ENCODE data around the gene LAMB3.

LAMB3 gene

GRCh38 chr1:209630383-209631225 lies 21.6 kb downstream of the LAMB3 start:
- DNase-seq = no peak

DNA sequence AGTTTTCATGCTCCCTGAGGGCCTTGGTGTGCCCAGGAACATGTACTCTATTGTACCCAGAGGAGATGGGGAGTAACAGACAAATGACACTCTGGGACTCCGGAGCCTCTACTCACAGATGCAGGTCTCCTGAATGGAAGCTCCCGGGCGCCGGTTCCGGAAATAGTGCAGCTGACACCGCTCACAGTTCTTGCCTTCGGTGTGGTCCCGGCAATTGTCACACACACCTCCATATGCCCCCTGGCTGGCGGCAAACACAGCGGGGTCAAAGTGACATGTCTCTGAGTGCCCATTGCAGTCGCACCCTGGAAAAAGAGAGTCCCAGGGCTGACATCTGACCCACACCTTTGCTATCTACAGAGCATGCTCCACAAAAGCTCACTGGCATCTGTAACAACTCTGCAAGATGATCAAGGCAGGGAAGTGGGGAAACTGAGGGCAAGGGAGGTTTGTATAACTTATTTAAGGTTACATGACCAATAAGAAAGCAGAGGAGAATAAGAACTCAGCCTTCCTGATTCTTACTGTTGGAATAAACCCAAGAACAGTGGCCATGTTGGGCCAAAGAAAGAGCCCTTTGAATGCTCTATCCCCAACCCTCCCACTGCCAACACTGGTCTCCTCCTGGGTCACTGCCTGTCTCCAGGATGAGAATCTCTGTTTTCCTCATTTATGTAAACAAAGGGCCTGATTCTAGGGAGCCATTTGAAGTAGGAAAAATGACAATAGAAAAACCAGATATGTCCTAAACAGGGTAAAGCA lies 22.4 kb downstream of the LAMB3 start:
- DNase-seq = no peak

DNA sequence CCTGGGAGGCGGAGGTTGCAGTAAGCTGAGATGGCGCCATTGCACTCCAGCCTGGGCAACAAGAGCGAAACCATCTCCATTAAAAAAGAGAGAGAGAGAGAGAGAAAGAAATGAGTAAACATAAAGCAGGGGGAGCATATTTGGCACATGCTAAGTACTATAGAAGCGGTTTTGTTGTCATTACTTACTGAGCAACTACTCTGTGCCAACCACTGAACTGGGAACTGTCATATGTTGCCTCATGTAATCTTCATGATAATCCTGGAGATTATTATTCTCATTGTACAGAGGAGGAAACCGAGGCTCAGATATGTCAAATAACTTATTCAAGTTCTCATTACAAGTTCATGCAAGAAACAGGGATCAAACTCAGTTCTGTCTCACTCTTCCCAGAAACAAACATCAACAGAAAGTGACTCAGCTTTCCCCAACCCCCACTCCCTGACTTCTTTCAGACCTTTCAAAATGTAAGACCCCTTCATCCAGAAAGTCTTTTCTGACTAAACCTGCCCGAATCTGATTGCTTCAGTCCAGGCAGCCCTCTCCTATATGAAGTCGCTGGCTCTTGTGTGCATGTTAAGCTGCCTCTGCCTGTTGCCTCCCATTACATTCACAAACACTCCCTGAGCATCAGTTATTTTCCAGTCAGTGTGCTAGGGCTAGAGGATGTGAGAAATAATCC lies 23.5 kb downstream of the LAMB3 start:
- DNase-seq = no peak

DNA sequence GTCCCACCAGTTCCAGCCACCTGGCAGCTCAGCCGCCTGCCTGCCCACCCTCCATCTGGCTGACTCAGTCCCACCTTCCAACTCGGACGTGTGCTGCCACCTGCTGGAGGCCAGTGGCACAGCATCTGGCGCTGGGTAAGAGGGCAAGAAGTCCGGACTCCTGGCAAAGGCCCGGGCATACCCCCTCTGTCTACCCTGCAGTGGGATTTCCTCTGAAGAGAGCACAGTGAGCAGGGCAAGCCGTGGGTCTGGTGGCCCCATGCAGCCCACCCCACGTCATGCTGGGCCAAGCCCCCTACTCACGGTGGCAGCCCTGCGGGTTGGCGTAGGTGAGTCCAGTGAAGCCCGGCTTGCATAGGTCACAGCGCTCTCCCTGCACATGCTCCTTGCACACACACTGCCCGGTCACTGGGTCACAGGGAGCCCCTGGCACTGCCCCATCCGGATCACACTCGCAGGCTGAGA lies 24.5 kb downstream of the LAMB3 start:
- peak; percentile 63 for DNase-seq

- DNase-seq = no peak
Measured at GRCh38 chr1:209627027-209627731, 25.0 kb downstream of the LAMB3 start.

GRCh38 chr1:209626346-209627026 lies 25.7 kb downstream of the LAMB3 start:
- DNase-seq = no peak

DNA sequence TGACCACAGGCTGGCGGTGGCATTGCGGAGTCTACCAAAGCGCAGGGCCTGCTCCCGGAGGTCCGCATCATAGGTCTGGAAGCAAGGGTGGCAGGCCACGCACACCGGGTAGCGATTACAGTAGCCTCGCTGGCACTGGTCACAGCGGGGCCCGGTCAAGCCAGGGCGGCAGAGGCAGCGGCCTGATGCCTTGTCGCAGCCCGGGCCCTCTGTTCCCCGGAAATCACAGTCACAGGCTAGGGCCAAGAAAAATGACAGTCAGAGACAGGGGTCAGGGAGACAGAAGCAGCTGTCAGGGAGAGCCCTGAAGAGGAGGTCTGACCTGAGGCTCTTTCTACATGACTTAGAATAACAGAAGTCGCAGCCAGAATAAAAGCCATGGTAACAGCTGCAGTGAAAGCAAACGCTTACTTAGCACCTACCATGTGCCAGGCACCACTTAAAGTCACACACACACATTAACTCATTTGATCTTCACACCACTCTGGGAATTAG lies 26.4 kb downstream of the LAMB3 start:
- DNase-seq = no peak

DNA sequence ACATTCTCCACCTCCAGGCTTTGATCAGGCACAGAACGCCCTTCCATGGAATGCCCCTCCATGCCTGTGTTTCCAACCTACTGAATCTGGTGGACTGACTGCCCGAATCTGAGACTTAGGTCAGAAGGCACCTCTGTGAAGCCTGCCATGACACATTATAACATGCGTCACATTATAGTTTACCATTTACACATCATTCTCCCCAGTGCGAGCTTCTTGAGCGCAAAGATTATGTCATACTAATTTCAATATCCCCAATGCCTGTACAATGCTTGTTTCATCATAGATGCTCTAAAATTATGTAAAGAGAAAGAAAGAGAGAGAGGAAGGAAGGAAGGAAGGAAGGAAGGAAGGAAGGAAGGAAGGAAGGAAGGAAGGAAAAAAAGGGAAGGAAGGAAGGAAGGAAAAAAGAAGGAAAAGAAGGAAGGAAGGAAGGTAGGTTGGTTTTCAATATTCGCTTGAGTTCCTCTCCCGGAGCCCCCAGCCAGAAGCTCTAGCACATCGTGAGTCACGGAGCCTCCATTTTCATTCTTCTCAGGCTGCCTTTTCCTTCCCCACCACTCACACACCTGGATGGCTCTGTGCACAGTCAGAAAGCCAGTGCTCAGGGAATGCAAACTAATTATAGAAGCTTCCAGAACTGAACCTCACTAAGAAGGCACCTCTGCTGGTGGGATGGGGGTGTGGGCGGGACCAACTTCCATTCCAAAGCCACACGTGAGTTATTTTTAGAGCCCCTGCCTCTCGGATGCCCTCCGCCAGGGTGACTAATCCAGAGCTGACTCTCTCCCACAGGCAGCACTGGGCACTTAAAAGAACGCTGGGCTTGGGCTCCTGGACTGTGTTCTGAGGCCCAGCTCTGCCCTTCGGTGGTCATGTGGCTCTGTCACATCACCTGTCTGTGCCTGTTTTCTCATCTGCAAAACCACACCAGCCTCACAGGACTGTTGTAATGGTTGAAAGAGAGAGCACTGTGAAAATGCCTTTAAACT lies 27.4 kb downstream of the LAMB3 start:
- no peak for DNase-seq

GRCh38 chr1:209622841-209623829 lies 29.1 kb downstream of the LAMB3 start:
- DNase-seq = no peak

DNA sequence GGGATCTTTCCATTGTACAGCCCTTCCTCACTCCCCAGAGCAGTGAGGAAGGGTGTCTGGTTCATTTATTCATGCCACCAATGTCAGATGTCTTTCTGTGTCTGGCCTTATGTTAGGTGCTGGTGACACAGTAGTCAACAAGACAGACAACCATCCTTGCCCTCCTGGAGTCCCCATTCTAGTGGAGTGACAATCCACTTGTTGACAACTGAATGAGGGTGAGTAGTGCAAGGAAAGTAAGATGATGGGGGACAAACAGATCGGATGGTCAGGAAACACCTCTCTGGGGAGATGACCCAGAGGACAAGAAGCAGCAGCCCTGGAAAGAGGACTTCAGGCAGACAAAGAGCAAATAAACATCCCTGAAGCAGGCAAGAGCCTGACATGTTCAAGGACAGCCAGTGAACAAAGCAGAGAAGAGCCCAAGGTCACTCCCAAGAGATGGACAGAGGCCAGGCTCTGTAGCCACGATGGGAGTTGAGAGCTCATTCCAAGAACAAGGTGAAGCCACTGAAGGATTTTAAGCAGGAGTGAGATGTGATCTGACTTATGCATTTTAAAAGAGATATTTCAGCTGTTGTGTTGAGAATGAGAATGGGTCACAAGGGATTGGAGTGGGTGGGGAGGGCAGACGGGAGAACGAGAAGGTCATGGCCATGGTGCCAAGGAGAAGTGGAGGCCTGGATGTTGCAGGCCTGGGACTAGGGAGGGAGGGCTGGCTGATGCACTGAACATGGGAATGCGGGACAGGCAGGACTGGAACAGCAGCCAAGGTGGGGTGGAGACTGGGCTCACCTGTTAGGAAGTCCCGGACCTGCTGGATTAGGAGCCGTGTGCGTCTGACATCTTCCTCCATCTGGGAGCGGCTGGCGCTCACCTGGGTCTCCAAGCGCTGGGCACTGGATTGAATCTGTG lies 30.2 kb downstream of the LAMB3 start:
- no peak for DNase-seq

- no peak for DNase-seq
Measured at GRCh38 chr1:209621286-209621685, 30.9 kb downstream of the LAMB3 start.

DNA sequence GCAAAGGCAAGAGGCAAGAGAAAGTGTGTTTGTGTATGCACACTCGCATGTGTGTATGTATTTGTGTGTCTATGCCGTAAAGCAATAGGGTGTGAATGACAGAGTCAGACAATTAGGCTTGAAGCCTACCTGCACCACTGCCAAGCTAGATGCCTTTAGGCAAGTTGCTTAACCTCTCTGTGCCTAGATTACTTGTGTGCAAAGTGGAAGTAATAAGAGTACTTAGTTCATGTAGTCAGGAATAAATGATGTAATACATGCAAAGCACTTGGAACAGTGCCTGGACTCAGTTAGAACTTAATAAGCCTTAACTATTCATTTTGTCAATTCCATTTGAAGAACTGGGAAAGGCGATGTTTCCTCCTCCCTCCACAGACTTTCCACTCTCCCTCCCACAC lies 31.7 kb downstream of the LAMB3 start:
- no peak for DNase-seq

GRCh38 chr1:209619696-209620486 lies 32.3 kb downstream of the LAMB3 start:
- no peak for DNase-seq

DNA sequence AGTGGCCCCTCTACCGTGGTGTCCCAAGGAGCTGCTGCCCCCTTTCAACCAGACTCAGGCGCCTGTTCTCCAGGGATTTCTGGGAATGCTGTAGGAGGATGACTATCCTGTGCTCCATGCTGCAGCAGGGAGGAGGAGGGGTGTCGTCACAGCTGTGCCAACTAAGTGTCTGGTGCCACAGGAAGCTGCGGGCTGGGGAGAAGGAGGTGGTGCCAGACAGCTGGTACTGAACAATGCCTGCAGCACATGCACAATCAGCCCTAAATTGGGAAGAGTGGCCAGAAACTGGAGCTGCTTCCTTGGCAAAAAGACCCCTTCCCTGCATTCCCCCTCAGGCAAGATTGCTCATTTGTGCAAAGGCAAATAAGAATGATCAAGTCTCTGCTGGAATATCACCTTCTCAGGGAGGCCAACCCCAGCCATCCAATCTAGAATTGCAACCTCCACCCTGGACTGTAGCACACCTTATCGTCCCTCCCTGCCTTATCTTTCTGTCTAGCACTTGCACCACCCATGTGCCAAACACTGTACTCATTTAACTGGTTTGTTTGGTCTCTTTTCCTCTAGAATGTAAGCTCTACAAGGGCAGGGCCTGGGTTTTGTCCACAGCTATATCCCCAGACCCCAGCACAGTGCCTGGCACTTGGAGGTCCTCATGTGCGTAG lies 33.3 kb downstream of the LAMB3 start:
- DNase-seq = no peak

DNA sequence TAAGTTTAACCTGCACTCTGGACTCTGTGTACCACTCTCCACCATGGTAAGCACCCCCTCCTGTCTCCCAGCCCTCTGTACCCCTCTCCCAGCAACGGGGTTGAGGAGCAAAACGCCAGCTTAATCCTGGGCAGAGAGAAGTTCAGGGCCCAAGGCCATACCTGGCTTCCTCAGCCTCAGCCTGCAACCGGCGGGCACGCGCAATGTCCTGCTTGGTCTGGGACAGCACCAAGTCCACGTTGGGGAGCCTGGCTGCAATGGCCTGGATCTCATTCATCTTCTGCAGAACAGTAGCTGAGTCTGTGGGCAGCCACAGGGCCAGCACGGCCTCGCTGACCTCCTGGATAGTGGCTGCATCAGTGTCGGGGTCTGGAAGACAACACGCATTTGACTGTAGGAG lies 33.9 kb downstream of the LAMB3 start:
- DNase-seq = no peak

- no peak for DNase-seq
Measured at GRCh38 chr1:209617755-209618154, 34.5 kb downstream of the LAMB3 start.
